Measurements from ENCODE around the gene VWDE.

VWDE gene

GRCh38 chr7:12281038-12281437 lies 122.6 kb downstream of the VWDE start:
- DNase-seq = no peak

All from NCI-H2227 treated with DMSO at 0.1 percent for 48 hours (cell line).